SK-N-SH (cell line): ENCODE results near the gene HSD11B1. TPM values are rescaled to one million over a fixed set of nuclear protein-coding genes. Genes with fewer than 3 reads are reported as not detected.

Experiments
- CTCF ChIA-PET: fragments of 300-600, 350-600 bp; formaldehyde crosslinking; extraction: SDS; loops from one replicate; lab custom pipeline; 2021; lab: Yijun Ruan, JAX
- POLR2A ChIA-PET: fragments of 350-600 bp; sonication (Branson Sonifier 250); formaldehyde crosslinking; extraction: SDS; loops from one replicate; lab custom pipeline; 2020; ENCODE audit warnings: antibody characterized with exemption, inconsistent platforms; lab: Yijun Ruan, JAX
- DNase-seq: peaks from one replicate; pipeline ENCODE4 v3.0.0; 2012
- H2AFZ ChIP-seq: fragments of 200-600 bp; sonication (generic); 2 replicates; pipeline ENCODE4 v1.8.1; 2016; ENCODE audit warnings: antibody characterized with exemption, mild to moderate bottlenecking, low read depth
- H3F3A ChIP-seq: fragments of 200-600 bp; sonication (generic); replicated peaks from 2 replicates; pipeline ENCODE3; 2016; ENCODE audit warnings: antibody characterized with exemption, mild to moderate bottlenecking; ENCODE audit not compliant: insufficient read depth
- H3K27ac ChIP-seq, 2 experiments: fragments of 200-500 bp in 1 of 2; fragments of 200-600 bp in 1 of 2; sonication (Bioruptor generic) in 1 of 2; sonication (generic), shearing (Covaris generic) in 1 of 2; 2 replicates each; pipeline versions ENCODE4 v1.5.1 to v1.6.1; 2014 to 2016; ENCODE audit warnings: low read depth in 2 of 2, inconsistent platforms in 1 of 2, low read length in 1 of 2, mild to moderate bottlenecking in 1 of 2, mixed read lengths in 1 of 2
- H3K27me3 ChIP-seq: fragments of 200-600 bp; sonication (generic), shearing (Covaris generic); 2 replicates; pipeline ENCODE4 v1.6.1; 2016; ENCODE audit warnings: mixed run types; ENCODE audit not compliant: insufficient read depth
- H3K36me3 ChIP-seq, 2 experiments: fragments of 200-500 bp in 1 of 2; fragments of 200-600 bp in 1 of 2; sonication (Bioruptor generic) in 1 of 2; sonication (generic) in 1 of 2; replicated peaks in 1 of 2; 2 replicates each; pipeline versions ENCODE3 to v1.5.1; 2014 to 2016; ENCODE audit warnings: low read length in 1 of 2, mild to moderate bottlenecking in 1 of 2; ENCODE audit not compliant: insufficient read depth in 2 of 2, control insufficient read depth in 1 of 2
- H3K4me1 ChIP-seq, 2 experiments: fragments of 200-500 bp in 1 of 2; fragments of 200-600 bp in 1 of 2; sonication (Bioruptor generic) in 1 of 2; sonication (generic), shearing (Covaris generic) in 1 of 2; 2 replicates each; pipeline versions ENCODE4 v1.5.1 to v1.6.1; 2014 to 2016; ENCODE audit warnings: low read depth in 1 of 2, low read length in 1 of 2, mixed run types in 1 of 2; ENCODE audit not compliant: insufficient read depth in 2 of 2, control insufficient read depth in 1 of 2
- H3K4me2 ChIP-seq: fragments of 200-600 bp; sonication (generic), shearing (Covaris generic); 2 replicates; pipeline ENCODE4 v1.6.1; 2017; ENCODE audit warnings: mixed run types
- H3K4me3 ChIP-seq, 2 experiments: fragments of 200-500 bp in 1 of 2; fragments of 200-600 bp in 1 of 2; sonication (Bioruptor generic) in 1 of 2; sonication (generic), shearing (Covaris generic) in 1 of 2; 2 replicates each; pipeline versions ENCODE4 v1.5.1 to v1.8.1; 2014 to 2016; ENCODE audit warnings: low read depth in 2 of 2, inconsistent platforms in 1 of 2, low read length in 1 of 2, mild to moderate bottlenecking in 1 of 2, mixed read lengths in 1 of 2, moderate library complexity in 1 of 2
- H3K79me2 ChIP-seq: fragments of 200-600 bp; sonication (generic); 2 replicates; pipeline ENCODE4 v1.8.1; 2017; ENCODE audit warnings: mild to moderate bottlenecking; ENCODE audit not compliant: insufficient read depth
- H3K9ac ChIP-seq: fragments of 200-600 bp; sonication (generic); 2 replicates; pipeline ENCODE4 v1.6.1; 2017; ENCODE audit warnings: mixed run types
- H3K9me2 ChIP-seq: fragments of 200-600 bp; sonication (generic); 2 replicates; pipeline ENCODE4 v1.6.1; 2017; ENCODE audit warnings: mixed run types
- H3K9me3 ChIP-seq: fragments of 200-600 bp; sonication (generic); 2 replicates; pipeline ENCODE4 v1.6.1; 2017; ENCODE audit warnings: mixed run types, mild to moderate bottlenecking, moderate library complexity
- H4K20me1 ChIP-seq: fragments of 200-600 bp; sonication (generic); 2 replicates; pipeline ENCODE4 v1.6.1; 2017; ENCODE audit warnings: mild to moderate bottlenecking, mixed run types; ENCODE audit not compliant: insufficient read depth
- CHD2 ChIP-seq: fragments of 150-350 bp; IDR thresholded peaks from 2 replicates; pipeline ENCODE4 v1.6.1; 2018; ENCODE audit warnings: low read length; ENCODE audit not compliant: partially characterized antibody
- EP300 ChIP-seq, 2 experiments: IDR thresholded peaks; 2 replicates each; pipeline versions ENCODE4 v1.4.0 to v1.6.1; 2012; ENCODE audit warnings: borderline replicate concordance in 1 of 2, low read depth in 1 of 2, low read length in 1 of 2
- EZH2phosphoT487 ChIP-seq: fragments of 200-600 bp; sonication (generic); IDR thresholded peaks from 2 replicates; pipeline ENCODE4 v1.6.1; 2017; ENCODE audit warnings: low read depth, mixed run types, mild to moderate bottlenecking, antibody characterized with exemption, moderate library complexity, borderline replicate concordance
- FOXJ3 ChIP-seq: sonication (generic); formaldehyde crosslinking; IDR thresholded peaks from 2 replicates; pipeline ENCODE4 v1.5.1; 2020; ENCODE audit warnings: mild to moderate bottlenecking, missing genetic modification reagents
- GATA2 ChIP-seq: sonication (generic); formaldehyde crosslinking; IDR thresholded peaks from 2 replicates; pipeline ENCODE4 v1.5.0; 2020; ENCODE audit warnings: mild to moderate bottlenecking, missing genetic modification reagents
- MAX ChIP-seq: IDR thresholded peaks from 2 replicates; pipeline ENCODE4 v1.4.0; 2012; ENCODE audit warnings: low read depth
- MXI1 ChIP-seq: IDR thresholded peaks from 2 replicates; pipeline ENCODE4 v1.6.1; 2012; ENCODE audit warnings: mild to moderate bottlenecking, low read depth, low read length, improper control_type of control experiment
- NFIC ChIP-seq: IDR thresholded peaks from 2 replicates; pipeline ENCODE4 v1.4.0; 2012; ENCODE audit warnings: borderline replicate concordance
- POLR2AphosphoS5 ChIP-seq: IDR thresholded peaks from 2 replicates; pipeline ENCODE4 v1.6.1; 2012; ENCODE audit warnings: low read depth, low read length
- RAD21 ChIP-seq: IDR thresholded peaks from 2 replicates; pipeline ENCODE4 v1.6.1; 2012; ENCODE audit warnings: mild to moderate bottlenecking, low read length
- RCOR1 ChIP-seq: fragments of 150-350 bp; IDR thresholded peaks from 2 replicates; pipeline ENCODE4 v1.6.1; 2017; ENCODE audit warnings: antibody characterized with exemption, low read length
- REST ChIP-seq: IDR thresholded peaks from 2 replicates; pipeline ENCODE4 v1.6.1; 2012; ENCODE audit warnings: mild to moderate bottlenecking, low read depth, low read length, moderate library complexity
- RXRA ChIP-seq: IDR thresholded peaks from 2 replicates; pipeline ENCODE4 v1.4.0; 2012; ENCODE audit warnings: low read depth, mild to moderate bottlenecking, borderline replicate concordance
- TAF1 ChIP-seq: IDR thresholded peaks from 2 replicates; pipeline ENCODE4 v1.6.1; 2012; ENCODE audit warnings: low read depth, mild to moderate bottlenecking, low read length, moderate library complexity, borderline replicate concordance
- YY1 ChIP-seq: IDR thresholded peaks from 2 replicates; pipeline ENCODE4 v1.4.0; 2012; ENCODE audit warnings: low read depth, mild to moderate bottlenecking
- WGBS: methylation state at CpG from one replicate; pipeline ENCODE4 v1.1.6; 2017; ENCODE audit warnings: low lambda C conversion rate; 5-methylcytosine and 5-hydroxymethylcytosine counted together
- polyA plus RNA-seq, 3 experiments: library from polyadenylated mRNA; depleted of rRNA; stranded (reverse); fragments of >200 nt; gene quantifications; 2 replicates each; pipeline ENCODE4 v1.2.3, GENCODE V29; 2012
- TF ChIP-seq, protein P1 (sequence below): IDR thresholded peaks from 2 replicates; pipeline ENCODE4 v1.4.0; 2012; ENCODE audit warnings: low read depth, borderline replicate concordance
- TF ChIP-seq, protein P2 (sequence below): IDR thresholded peaks from 2 replicates; pipeline ENCODE4 v1.4.0; 2012; ENCODE audit warnings: low read depth, borderline replicate concordance
- TF ChIP-seq, protein P3 (sequence below): fragments of 150-350 bp; IDR thresholded peaks from 2 replicates; pipeline ENCODE4 v1.6.1; 2017; ENCODE audit warnings: antibody characterized with exemption, low read length, low read depth, borderline replicate concordance

HSD11B1 gene
- polyA plus RNA-seq, 1 of the 3 experiments (the other 2 are of a cell fraction) = 0.23 TPM

- H3K4me2 ChIP-seq = no peak overlapping the region
- H3K4me1 ChIP-seq = peaks cover 0 to 23% of the 10 kb centered on the region in 2 experiments; a peak in 3 of 4 replicates
- H3K4me3 ChIP-seq = no peak overlapping the region
- peaks cover 7% of the 10 kb centered on the region for H3F3A ChIP-seq
- H3K9me2 ChIP-seq = no peaks in the 10 kb centered on the region
- no peaks in the 10 kb centered on the region for H3K36me3 ChIP-seq
- H4K20me1 ChIP-seq = no peaks in the 10 kb centered on the region
- CTCF ChIA-PET = interaction anchor here (1.7 kb wide), 1 partner anchor 18 kb away, joined by 4 read pairs; no protein-coding TSS in a partner anchor
- POLR2A ChIA-PET = no interaction called here
- H3K27ac ChIP-seq = no peak overlapping the region
- DNase-seq = no peak
- H3K9me3 ChIP-seq = no peaks in the 10 kb centered on the region
- 88% methylated on average over 3 of the region's 3 CpGs for WGBS
- no peak overlapping the region for H2AFZ ChIP-seq
- no peak for TF ChIP-seq TAF1
- no peak for TF ChIP-seq RAD21
- no peak for TF ChIP-seq MXI1
- TF ChIP-seq FOXJ3 (CRISPR knock-in tag) = no peak
- TF ChIP-seq REST = no peak
- TF ChIP-seq GATA2 (CRISPR knock-in tag) = no peak
- no peak for TF ChIP-seq CHD2
- TF ChIP-seq EZH2phosphoT487 = no peak
- no peak for TF ChIP-seq RCOR1
- TF ChIP-seq MAX = no peak
- TF ChIP-seq POLR2AphosphoS5 = no peak
- no peak for TF ChIP-seq YY1
- TF ChIP-seq NFIC = no peak
- no peak for TF ChIP-seq RXRA
- H3K27me3 ChIP-seq = no peaks in the 10 kb centered on the region
- no peaks in the 10 kb centered on the region for H3K79me2 ChIP-seq
- H3K9ac ChIP-seq = no peak overlapping the region
These were observed 6.2 kb downstream of the HSD11B1 start for GRCh38 chr1:209710847-209711246.

- Histone ChIP-seq H3K9me2 (no peaks in the 10 kb centered on the region), H3K36me3 (no peaks in the 10 kb centered on the region), H3K4me3 (no peak overlapping the region), H3K79me2 (no peaks in the 10 kb centered on the region), H3K4me1 (peaks cover 0 to 10% of the 10 kb centered on the region in 2 experiments; a peak in 1 of 4 replicates), H3K4me2 (no peak overlapping the region), H4K20me1 (no peaks in the 10 kb centered on the region), H3K27ac (no peak overlapping the region), H3K9me3 (no peaks in the 10 kb centered on the region), H3F3A (peaks cover 15% of the 10 kb centered on the region), H2AFZ (no peak overlapping the region; the same call in 1 of the 2 replicates), H3K9ac (no peak overlapping the region), H3K27me3 (no peaks in the 10 kb centered on the region)
- ChIA-PET CTCF (no interaction called here), POLR2A (no interaction called here)
- no peak for DNase-seq
- 61% methylated on average over 2 of the region's 2 CpGs for WGBS
- TF ChIP-seq MAX (no peak), RCOR1 (no peak), EZH2phosphoT487 (no peak), GATA2 (CRISPR knock-in tag) (no peak), RXRA (no peak), RAD21 (no peak), CHD2 (no peak), FOXJ3 (CRISPR knock-in tag) (no peak), EP300 (IDR thresholded peaks at IDR 0.05; ENCODE audit: borderline replicate concordance in 1 of 2, low read depth in 1 of 2, low read length in 1 of 2) (no peak), MXI1 (no peak)
- TF ChIP-seq, protein P1, sequence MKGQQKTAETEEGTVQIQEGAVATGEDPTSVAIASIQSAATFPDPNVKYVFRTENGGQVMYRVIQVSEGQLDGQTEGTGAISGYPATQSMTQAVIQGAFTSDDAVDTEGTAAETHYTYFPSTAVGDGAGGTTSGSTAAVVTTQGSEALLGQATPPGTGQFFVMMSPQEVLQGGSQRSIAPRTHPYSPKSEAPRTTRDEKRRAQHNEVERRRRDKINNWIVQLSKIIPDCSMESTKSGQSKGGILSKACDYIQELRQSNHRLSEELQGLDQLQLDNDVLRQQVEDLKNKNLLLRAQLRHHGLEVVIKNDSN = no peak
- TF ChIP-seq, protein P2, sequence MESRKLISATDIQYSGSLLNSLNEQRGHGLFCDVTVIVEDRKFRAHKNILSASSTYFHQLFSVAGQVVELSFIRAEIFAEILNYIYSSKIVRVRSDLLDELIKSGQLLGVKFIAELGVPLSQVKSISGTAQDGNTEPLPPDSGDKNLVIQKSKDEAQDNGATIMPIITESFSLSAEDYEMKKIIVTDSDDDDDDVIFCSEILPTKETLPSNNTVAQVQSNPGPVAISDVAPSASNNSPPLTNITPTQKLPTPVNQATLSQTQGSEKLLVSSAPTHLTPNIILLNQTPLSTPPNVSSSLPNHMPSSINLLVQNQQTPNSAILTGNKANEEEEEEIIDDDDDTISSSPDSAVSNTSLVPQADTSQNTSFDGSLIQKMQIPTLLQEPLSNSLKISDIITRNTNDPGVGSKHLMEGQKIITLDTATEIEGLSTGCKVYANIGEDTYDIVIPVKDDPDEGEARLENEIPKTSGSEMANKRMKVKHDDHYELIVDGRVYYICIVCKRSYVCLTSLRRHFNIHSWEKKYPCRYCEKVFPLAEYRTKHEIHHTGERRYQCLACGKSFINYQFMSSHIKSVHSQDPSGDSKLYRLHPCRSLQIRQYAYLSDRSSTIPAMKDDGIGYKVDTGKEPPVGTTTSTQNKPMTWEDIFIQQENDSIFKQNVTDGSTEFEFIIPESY = no peak
- TF ChIP-seq, protein P3, sequence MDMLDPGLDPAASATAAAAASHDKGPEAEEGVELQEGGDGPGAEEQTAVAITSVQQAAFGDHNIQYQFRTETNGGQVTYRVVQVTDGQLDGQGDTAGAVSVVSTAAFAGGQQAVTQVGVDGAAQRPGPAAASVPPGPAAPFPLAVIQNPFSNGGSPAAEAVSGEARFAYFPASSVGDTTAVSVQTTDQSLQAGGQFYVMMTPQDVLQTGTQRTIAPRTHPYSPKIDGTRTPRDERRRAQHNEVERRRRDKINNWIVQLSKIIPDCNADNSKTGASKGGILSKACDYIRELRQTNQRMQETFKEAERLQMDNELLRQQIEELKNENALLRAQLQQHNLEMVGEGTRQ = no peak
These were observed 9.7 kb downstream of the HSD11B1 start for GRCh38 chr1:209714338-209714737.
